DND-41 (cell line): ENCODE measurements around the gene SP9.

ENCODE experiments used
- CTCF ChIP-seq: IDR thresholded peaks from 2 replicates; pipeline ENCODE4 v1.5.1; 2012; ENCODE audit warnings: borderline replicate concordance, low read length, moderate library complexity, mild to moderate bottlenecking; ENCODE audit not compliant: poor library complexity, severe bottlenecking; ENCODE audit errors: extremely low read depth
- EZH2 ChIP-seq: IDR thresholded peaks from 3 replicates; pipeline ENCODE4 v1.6.1; 2012; ENCODE audit warnings: borderline replicate concordance, low read depth, mild to moderate bottlenecking, moderate library complexity, low read length, inconsistent platforms; ENCODE audit not compliant: severe bottlenecking

- no peak for TF ChIP-seq EZH2
- TF ChIP-seq CTCF = no peak
These were observed 5.0 kb downstream of the SP9 start for GRCh38 chr2:174339561-174340399.
